22Rv1 (cell line): ENCODE results near the gene ERGIC1.

Experiments used
- H3K27ac ChIP-seq: fragments of 450-650 bp; 2 replicates; pipeline ENCODE4 v1.5.1; 2017
- CTCF ChIP-seq: fragments of 450-650 bp; IDR thresholded peaks from 2 replicates; pipeline ENCODE4 v1.5.1; 2017; ENCODE audit warnings: mild to moderate bottlenecking
- ZFX ChIP-seq: fragments of 450-650 bp; IDR thresholded peaks from 2 replicates; pipeline ENCODE4 v1.6.1; 2017; ENCODE audit warnings: antibody characterized with exemption, borderline replicate concordance

The ERGIC1 gene

GRCh38 chr5:172854451-172854871 is 20.4 kb downstream of the ERGIC1 start:
- H3K27ac ChIP-seq: peak overlapping the region; percentile 36; the same call in 1 of the 2 replicates
- TF ChIP-seq CTCF (no peak), ZFX (no peak)

GRCh38 chr5:172854971-172855370 is 20.9 kb downstream of the ERGIC1 start:
- H3K27ac ChIP-seq: no peak overlapping the region
- TF ChIP-seq CTCF: no peak
- TF ChIP-seq ZFX: no peak

GRCh38 chr5:172855597-172856292 is 21.7 kb downstream of the ERGIC1 start:
- no peak overlapping the region for H3K27ac ChIP-seq

GRCh38 chr5:172856336-172856735 is 22.3 kb downstream of the ERGIC1 start:
- H3K27ac ChIP-seq: no peak overlapping the region
- TF ChIP-seq CTCF (no peak), ZFX (no peak)

More at GRCh38 chr5:172855597-172856292, 21.7 kb downstream of the ERGIC1 start:
- TF ChIP-seq ZFX (no peak), CTCF (no peak)

- TF ChIP-seq CTCF (no peak), ZFX (no peak)
Measured at GRCh38 chr5:172857982-172858381, 23.9 kb downstream of the ERGIC1 start.

GRCh38 chr5:172858511-172858989 is 24.5 kb downstream of the ERGIC1 start:
- no peak overlapping the region for H3K27ac ChIP-seq
- TF ChIP-seq CTCF (no peak), ZFX (no peak)

More at GRCh38 chr5:172857982-172858381, 23.9 kb downstream of the ERGIC1 start:
- H3K27ac ChIP-seq: no peak overlapping the region
